ENCODE data around the gene ETFRF1.
A peak's percentile ranks its signal among the peaks of the same experiment; 100 is the strongest.

Gene ETFRF1

DNA sequence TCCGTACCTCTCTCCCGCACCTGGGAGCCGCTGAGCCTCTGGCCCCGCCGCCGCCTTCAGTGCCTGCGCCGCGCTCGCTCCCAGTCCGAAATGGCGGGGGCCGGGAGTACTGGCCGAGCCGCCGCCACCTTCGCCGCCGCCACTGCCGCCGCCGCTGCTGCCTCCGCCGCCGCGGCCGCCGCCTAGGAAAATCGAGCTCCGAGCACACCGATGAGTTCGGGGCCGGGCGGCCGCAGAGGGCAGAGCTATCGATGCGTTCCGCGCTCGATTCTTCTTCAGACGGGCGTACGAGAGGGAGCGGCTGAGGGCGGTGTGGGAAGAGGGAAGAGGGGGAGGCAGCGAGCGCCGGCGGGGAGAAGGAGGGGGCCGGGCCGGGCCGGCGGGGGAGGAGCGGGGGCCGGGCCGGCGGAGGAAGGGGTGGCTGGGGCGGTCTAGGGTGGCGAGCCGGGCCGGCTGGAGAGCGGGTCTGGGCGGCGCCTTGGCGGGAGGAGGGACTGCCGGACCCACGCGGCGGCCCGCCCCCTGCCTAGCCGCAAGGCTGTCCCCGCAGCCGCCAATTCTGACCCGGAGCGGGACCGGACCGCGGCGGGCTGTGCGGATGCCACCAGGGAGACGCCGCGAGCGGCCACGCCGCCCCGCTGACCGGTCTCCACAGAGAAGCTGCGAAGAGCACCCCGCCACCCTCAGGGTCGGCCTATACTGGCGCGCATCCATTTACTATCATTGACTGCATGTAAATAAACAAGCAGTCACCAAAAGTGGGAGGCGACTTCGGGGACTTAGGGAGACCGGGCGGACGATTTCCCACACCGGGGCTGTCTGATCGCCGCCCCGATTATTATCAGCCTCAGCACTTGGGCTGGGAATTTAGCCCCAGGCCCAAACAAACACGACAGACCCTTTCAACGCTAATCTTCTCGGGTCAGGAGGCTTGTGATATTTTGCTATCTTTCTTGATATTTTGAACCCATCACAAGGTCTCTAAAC is 56.0 kb downstream of the ETFRF1 start, which contains the start of gene KRAS (continued):
- TF ChIP-seq ZNF174 (tag by site-specific recombination; IDR thresholded peaks at IDR 0.05) = no peak
- TF ChIP-seq ZNF404 (tag by site-specific recombination; IDR thresholded peaks at IDR 0.05) = no peak
- no peak for TF ChIP-seq ZNF138 (tag by site-specific recombination; IDR thresholded peaks at IDR 0.05; ENCODE audit: borderline replicate concordance)
- no peak for TF ChIP-seq ZNF214 (tag by site-specific recombination; IDR thresholded peaks at IDR 0.05; ENCODE audit: borderline replicate concordance)
- no peak for TF ChIP-seq MEIS1 (CRISPR knock-in tag; IDR thresholded peaks at IDR 0.05; ENCODE audit: borderline replicate concordance)
- TF ChIP-seq ZFHX2 (tag by site-specific recombination; conservative IDR thresholded peaks at IDR 0.05) = peak; percentile 97
- TF ChIP-seq, protein P1, sequence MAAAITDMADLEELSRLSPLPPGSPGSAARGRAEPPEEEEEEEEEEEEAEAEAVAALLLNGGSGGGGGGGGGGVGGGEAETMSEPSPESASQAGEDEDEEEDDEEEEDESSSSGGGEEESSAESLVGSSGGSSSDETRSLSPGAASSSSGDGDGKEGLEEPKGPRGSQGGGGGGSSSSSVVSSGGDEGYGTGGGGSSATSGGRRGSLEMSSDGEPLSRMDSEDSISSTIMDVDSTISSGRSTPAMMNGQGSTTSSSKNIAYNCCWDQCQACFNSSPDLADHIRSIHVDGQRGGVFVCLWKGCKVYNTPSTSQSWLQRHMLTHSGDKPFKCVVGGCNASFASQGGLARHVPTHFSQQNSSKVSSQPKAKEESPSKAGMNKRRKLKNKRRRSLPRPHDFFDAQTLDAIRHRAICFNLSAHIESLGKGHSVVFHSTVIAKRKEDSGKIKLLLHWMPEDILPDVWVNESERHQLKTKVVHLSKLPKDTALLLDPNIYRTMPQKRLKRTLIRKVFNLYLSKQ (tag by site-specific recombination; IDR thresholded peaks at IDR 0.05; ENCODE audit: borderline replicate concordance) = no peak
- no peak for TF ChIP-seq OVOL3 (tag by site-specific recombination; IDR thresholded peaks at IDR 0.05)
- TF ChIP-seq, protein P2, sequence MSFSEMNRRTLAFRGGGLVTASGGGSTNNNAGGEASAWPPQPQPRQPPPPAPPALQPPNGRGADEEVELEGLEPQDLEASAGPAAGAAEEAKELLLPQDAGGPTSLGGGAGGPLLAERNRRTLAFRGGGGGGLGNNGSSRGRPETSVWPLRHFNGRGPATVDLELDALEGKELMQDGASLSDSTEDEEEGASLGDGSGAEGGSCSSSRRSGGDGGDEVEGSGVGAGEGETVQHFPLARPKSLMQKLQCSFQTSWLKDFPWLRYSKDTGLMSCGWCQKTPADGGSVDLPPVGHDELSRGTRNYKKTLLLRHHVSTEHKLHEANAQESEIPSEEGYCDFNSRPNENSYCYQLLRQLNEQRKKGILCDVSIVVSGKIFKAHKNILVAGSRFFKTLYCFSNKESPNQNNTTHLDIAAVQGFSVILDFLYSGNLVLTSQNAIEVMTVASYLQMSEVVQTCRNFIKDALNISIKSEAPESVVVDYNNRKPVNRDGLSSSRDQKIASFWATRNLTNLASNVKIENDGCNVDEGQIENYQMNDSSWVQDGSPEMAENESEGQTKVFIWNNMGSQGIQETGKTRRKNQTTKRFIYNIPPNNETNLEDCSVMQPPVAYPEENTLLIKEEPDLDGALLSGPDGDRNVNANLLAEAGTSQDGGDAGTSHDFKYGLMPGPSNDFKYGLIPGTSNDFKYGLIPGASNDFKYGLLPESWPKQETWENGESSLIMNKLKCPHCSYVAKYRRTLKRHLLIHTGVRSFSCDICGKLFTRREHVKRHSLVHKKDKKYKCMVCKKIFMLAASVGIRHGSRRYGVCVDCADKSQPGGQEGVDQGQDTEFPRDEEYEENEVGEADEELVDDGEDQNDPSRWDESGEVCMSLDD (tag by site-specific recombination; IDR thresholded peaks at IDR 0.05) = peak; percentile 39; the same call in 1 of the 2 replicates
- TF ChIP-seq ZNF571 (tag by site-specific recombination; IDR thresholded peaks at IDR 0.05) = no peak
- TF ChIP-seq FEZF1 (tag by site-specific recombination; IDR thresholded peaks at IDR 0.05) = no peak
- peak; percentile 14 for TF ChIP-seq ZNF510 (tag by site-specific recombination; IDR thresholded peaks at IDR 0.05; ENCODE audit: insufficient replicate concordance)
- no peak for TF ChIP-seq SALL2 (tag by site-specific recombination; IDR thresholded peaks at IDR 0.05; ENCODE audit: borderline replicate concordance)
- TF ChIP-seq, protein P3, sequence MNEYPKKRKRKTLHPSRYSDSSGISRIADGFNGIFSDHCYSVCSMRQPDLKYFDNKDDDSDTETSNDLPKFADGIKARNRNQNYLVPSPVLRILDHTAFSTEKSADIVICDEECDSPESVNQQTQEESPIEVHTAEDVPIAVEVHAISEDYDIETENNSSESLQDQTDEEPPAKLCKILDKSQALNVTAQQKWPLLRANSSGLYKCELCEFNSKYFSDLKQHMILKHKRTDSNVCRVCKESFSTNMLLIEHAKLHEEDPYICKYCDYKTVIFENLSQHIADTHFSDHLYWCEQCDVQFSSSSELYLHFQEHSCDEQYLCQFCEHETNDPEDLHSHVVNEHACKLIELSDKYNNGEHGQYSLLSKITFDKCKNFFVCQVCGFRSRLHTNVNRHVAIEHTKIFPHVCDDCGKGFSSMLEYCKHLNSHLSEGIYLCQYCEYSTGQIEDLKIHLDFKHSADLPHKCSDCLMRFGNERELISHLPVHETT (tag by site-specific recombination; IDR thresholded peaks at IDR 0.05) = no peak
- TF ChIP-seq ZNF76 (tag by site-specific recombination; IDR thresholded peaks at IDR 0.05; ENCODE audit: borderline replicate concordance, low read depth) = peak; percentile 48; the same call in 1 of the 2 replicates
- no peak for TF ChIP-seq ZNF514 (tag by site-specific recombination; IDR thresholded peaks at IDR 0.05)
- TF ChIP-seq ZNF701 (tag by site-specific recombination; IDR thresholded peaks at IDR 0.05) = no peak
- TF ChIP-seq, protein P4, sequence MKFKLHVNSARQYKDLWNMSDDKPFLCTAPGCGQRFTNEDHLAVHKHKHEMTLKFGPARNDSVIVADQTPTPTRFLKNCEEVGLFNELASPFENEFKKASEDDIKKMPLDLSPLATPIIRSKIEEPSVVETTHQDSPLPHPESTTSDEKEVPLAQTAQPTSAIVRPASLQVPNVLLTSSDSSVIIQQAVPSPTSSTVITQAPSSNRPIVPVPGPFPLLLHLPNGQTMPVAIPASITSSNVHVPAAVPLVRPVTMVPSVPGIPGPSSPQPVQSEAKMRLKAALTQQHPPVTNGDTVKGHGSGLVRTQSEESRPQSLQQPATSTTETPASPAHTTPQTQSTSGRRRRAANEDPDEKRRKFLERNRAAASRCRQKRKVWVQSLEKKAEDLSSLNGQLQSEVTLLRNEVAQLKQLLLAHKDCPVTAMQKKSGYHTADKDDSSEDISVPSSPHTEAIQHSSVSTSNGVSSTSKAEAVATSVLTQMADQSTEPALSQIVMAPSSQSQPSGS (tag by site-specific recombination; IDR thresholded peaks at IDR 0.05; ENCODE audit: low read depth) = no peak
- TF ChIP-seq GFI1B (tag by site-specific recombination; IDR thresholded peaks at IDR 0.05) = no peak
- TF ChIP-seq ZNF670 (tag by site-specific recombination; IDR thresholded peaks at IDR 0.05; ENCODE audit: low read depth) = no peak
- no peak for TF ChIP-seq ZNF623 (tag by site-specific recombination; IDR thresholded peaks at IDR 0.05)
- no peak for TF ChIP-seq GLI2 (tag by site-specific recombination; IDR thresholded peaks at IDR 0.05; ENCODE audit: borderline replicate concordance, low read depth)
- TF ChIP-seq, protein P5, sequence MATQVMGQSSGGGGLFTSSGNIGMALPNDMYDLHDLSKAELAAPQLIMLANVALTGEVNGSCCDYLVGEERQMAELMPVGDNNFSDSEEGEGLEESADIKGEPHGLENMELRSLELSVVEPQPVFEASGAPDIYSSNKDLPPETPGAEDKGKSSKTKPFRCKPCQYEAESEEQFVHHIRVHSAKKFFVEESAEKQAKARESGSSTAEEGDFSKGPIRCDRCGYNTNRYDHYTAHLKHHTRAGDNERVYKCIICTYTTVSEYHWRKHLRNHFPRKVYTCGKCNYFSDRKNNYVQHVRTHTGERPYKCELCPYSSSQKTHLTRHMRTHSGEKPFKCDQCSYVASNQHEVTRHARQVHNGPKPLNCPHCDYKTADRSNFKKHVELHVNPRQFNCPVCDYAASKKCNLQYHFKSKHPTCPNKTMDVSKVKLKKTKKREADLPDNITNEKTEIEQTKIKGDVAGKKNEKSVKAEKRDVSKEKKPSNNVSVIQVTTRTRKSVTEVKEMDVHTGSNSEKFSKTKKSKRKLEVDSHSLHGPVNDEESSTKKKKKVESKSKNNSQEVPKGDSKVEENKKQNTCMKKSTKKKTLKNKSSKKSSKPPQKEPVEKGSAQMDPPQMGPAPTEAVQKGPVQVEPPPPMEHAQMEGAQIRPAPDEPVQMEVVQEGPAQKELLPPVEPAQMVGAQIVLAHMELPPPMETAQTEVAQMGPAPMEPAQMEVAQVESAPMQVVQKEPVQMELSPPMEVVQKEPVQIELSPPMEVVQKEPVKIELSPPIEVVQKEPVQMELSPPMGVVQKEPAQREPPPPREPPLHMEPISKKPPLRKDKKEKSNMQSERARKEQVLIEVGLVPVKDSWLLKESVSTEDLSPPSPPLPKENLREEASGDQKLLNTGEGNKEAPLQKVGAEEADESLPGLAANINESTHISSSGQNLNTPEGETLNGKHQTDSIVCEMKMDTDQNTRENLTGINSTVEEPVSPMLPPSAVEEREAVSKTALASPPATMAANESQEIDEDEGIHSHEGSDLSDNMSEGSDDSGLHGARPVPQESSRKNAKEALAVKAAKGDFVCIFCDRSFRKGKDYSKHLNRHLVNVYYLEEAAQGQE (tag by site-specific recombination; IDR thresholded peaks at IDR 0.05) = no peak
- TF ChIP-seq, protein P6, sequence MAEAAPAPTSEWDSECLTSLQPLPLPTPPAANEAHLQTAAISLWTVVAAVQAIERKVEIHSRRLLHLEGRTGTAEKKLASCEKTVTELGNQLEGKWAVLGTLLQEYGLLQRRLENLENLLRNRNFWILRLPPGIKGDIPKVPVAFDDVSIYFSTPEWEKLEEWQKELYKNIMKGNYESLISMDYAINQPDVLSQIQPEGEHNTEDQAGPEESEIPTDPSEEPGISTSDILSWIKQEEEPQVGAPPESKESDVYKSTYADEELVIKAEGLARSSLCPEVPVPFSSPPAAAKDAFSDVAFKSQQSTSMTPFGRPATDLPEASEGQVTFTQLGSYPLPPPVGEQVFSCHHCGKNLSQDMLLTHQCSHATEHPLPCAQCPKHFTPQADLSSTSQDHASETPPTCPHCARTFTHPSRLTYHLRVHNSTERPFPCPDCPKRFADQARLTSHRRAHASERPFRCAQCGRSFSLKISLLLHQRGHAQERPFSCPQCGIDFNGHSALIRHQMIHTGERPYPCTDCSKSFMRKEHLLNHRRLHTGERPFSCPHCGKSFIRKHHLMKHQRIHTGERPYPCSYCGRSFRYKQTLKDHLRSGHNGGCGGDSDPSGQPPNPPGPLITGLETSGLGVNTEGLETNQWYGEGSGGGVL (tag by site-specific recombination; IDR thresholded peaks at IDR 0.05) = peak; percentile 99
- no peak for TF ChIP-seq ZNF768 (tag by site-specific recombination; IDR thresholded peaks at IDR 0.05)
- no peak for TF ChIP-seq ZNF211 (tag by site-specific recombination; IDR thresholded peaks at IDR 0.05; ENCODE audit: low read depth)
